Activated naive CD8-positive, alpha-beta T cell treated with anti-CD3 and anti-CD28 coated beads, Interleukin-2, amount 10 ng/mL, durations not matched to agents 7 days and 5 days (primary cell): ENCODE measurements around the gene CSNK2A1. TPM values are rescaled to one million over a fixed set of nuclear protein-coding genes. Genes with fewer than 3 reads are reported as not detected.
"Not testable (repeated sequence)": the region's sequence is repeated elsewhere in the genome, so short reads cannot be mapped to it uniquely, and the experiment has no call there.

Experiments
- ATAC-seq: fragments of 150-1000 bp; cut with Tn5 transposase; one replicate; pipeline ENCODE4 v1.10.0; 2021; ENCODE audit warnings: low read depth, moderate library complexity
- POLR2A ChIA-PET: fragments of 350-600 bp; sonication (Branson Sonifier 250); formaldehyde crosslinking; loops from one replicate; lab custom pipeline; 2021; ENCODE audit warnings: antibody characterized with exemption; lab: Charles Lee
- DNase-seq: peaks from one replicate; pipeline ENCODE4 v3.0.0; 2021
- H3K27ac Mint-ChIP-seq: one replicate; pipeline ENCODE4 v1.8.0; 2022; ENCODE audit warnings: mild to moderate bottlenecking, mixed read lengths
- H3K27me3 Mint-ChIP-seq: one replicate; pipeline ENCODE4 v1.8.0; 2022; ENCODE audit warnings: mild to moderate bottlenecking, moderate library complexity, mixed read lengths
- H3K36me3 Mint-ChIP-seq: one replicate; pipeline ENCODE4 v1.8.0; 2021; ENCODE audit warnings: mild to moderate bottlenecking, mixed read lengths
- H3K4me1 Mint-ChIP-seq: one replicate; pipeline ENCODE4 v1.8.0; 2021; ENCODE audit warnings: mixed read lengths
- H3K4me3 Mint-ChIP-seq: one replicate; pipeline ENCODE4 v1.8.0; 2022; ENCODE audit warnings: mild to moderate bottlenecking, moderate library complexity, mixed read lengths
- H3K9me3 Mint-ChIP-seq: one replicate; pipeline ENCODE4 v1.8.0; 2021; ENCODE audit warnings: mixed read lengths
- total RNA-seq, 2 experiments: library from RNA; stranded (reverse); gene quantifications; one replicate each; pipeline ENCODE4 v1.2.3, GENCODE V29; 2021

Gene CSNK2A1
- total RNA-seq, 2 experiments from 2014 or later = 113 to 114 TPM

DNA sequence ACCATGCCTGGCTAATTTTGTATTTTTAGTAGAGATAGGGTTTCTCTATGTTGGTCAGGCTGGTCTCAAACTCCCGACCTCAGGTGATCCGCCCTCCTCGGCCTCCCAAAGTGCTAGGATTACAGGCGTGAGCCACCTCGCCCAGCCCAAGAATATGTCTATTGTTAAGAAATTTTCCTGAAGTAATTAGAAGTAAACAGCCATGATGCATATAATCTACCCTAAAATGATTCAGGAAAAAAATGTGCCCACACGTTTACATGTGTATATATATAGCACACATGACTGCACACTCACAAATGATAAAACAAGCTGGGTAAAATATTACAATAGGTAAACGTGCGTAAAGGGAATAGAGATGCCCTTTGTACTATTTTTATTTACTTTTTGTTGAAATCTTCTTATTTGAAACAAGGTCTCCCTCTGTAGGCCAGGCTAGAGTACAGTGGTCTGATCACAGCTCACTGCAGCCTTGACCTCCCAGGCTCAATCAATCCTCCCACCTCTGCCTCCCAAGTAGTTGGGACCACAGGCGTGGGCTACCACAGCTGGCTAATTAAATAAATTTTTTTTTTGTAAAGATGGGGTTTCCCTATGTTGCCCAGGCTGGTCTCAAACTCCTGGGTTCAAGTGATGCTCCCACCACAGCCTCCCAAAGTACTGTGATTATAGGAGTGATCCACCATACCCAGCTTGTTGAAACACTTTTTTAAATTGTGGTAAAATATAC, 33.1 kb downstream of the CSNK2A1 start:
- ATAC-seq, H3K4me3 Mint-ChIP-seq, H3K27ac Mint-ChIP-seq, DNase-seq, H3K27me3 Mint-ChIP-seq, H3K9me3 Mint-ChIP-seq, POLR2A ChIA-PET: not testable (repeated sequence)
- peaks cover 25% of the 10 kb centered on the region for H3K4me1 Mint-ChIP-seq
- H3K36me3 Mint-ChIP-seq = peaks cover 29% of the 10 kb centered on the region

DNA sequence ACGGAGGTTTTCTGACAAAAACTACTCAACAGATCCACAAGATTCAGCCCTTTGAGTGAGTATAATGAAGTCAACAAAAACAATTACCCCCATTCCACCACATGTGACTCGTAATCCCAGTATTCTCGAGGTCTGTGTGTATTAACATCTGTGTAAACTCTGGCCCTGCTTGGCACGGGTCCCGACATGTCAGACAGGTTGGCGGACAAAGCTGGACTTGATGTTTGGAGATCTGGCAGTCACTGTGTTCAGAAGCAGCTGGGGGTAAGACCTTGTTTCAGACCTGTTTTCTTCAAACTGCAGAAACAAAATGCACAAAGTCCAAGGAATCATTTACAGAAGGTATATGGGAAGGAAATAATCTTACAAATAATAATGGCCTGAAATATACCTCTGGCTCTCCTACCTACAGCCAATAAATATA, 35.2 kb downstream of the CSNK2A1 start:
- POLR2A ChIA-PET = interaction anchor here (1.1 kb wide), 1 partner anchor 36 kb away, joined by 3 read pairs; the partner anchor contains the start of gene CSNK2A1
- Mint-ChIP-seq H3K36me3 (peaks cover 16% of the 10 kb centered on the region), H3K4me1 (peaks cover 17% of the 10 kb centered on the region)
- DNase-seq, H3K27me3 Mint-ChIP-seq, H3K9me3 Mint-ChIP-seq, ATAC-seq, H3K27ac Mint-ChIP-seq, H3K4me3 Mint-ChIP-seq: not testable (repeated sequence)

DNA sequence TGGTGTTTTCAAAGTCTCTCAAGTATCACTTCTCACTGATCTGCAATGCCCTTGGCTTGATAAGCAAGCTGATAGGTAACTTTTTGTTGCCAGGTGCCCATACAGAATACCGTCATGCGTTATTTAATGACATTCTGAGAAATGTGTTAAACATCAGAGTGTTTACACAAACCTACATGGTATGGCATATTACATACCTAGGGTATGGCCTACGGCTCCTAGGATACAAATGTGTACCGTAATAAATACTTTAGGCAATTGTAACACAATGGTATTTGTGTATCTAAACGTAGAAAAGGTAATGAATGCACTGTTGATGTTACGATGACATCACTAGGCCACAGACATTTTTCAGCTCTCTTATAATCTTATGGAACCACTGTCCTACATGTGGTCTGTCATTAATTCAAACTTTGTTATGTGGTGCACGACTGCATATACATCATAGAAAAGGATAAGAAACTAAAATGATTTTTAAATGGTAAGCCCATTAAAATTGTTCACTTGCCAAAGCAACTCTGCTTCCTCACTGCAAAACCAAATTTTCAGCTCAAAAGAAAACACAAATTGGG, 35.7 kb downstream of the CSNK2A1 start:
- peaks cover 17% of the 10 kb centered on the region for H3K4me1 Mint-ChIP-seq
- POLR2A ChIA-PET = interaction anchor here (1.1 kb wide), 1 partner anchor 36 kb away, joined by 3 read pairs; the partner anchor contains the start of gene CSNK2A1

DNA sequence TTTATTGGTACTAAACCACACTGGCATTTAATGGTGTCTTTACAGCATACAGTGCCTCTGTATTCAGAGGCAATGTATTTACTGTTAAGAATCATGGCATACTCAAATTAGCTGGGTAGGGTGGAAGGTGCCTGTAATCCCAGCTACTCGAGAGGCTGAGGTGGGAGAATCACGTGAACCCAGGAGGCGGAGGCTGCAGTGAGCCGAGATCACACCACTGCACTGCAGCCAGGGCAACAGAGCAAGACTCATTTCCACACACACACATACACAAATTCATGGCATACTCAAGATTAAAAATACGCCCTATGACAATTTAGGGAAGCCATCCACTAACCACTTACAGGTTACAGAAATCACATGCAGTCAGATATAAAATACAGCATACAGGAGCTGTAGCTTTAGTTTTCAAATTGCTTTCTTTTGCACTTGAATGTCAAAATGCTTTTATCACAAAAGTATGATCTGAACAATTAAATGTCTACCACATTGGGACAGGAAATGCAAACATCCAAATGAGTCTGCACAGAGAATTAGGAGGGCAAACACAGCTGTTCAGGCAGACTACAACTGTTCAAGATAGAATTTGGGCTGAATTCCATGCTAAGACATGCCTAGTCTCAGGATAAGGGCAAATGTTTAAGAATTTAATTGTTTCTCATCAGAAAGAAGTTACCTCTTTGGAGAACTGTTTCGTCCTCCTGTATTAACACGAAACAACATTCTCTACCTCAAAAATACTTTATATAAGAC, 36.4 kb downstream of the CSNK2A1 start:
- ATAC-seq = no peak
- peaks cover 17% of the 10 kb centered on the region for H3K4me1 Mint-ChIP-seq
- POLR2A ChIA-PET = no interaction called here
- H3K4me3 Mint-ChIP-seq = no peak overlapping the region
- H3K27me3 Mint-ChIP-seq = no peaks in the 10 kb centered on the region
- H3K27ac Mint-ChIP-seq = peak overlapping the region; percentile 24
- peaks cover 24% of the 10 kb centered on the region for H3K36me3 Mint-ChIP-seq
- no peaks in the 10 kb centered on the region for H3K9me3 Mint-ChIP-seq
- DNase-seq = no peak

More for the DNA sequence above, 35.7 kb downstream of the CSNK2A1 start:
- DNase-seq (no peak), ATAC-seq (no peak)
- Mint-ChIP-seq H3K36me3 (peaks cover 19% of the 10 kb centered on the region), H3K4me3 (no peak overlapping the region), H3K9me3 (no peaks in the 10 kb centered on the region), H3K27ac (no peak overlapping the region), H3K27me3 (no peaks in the 10 kb centered on the region)

DNA sequence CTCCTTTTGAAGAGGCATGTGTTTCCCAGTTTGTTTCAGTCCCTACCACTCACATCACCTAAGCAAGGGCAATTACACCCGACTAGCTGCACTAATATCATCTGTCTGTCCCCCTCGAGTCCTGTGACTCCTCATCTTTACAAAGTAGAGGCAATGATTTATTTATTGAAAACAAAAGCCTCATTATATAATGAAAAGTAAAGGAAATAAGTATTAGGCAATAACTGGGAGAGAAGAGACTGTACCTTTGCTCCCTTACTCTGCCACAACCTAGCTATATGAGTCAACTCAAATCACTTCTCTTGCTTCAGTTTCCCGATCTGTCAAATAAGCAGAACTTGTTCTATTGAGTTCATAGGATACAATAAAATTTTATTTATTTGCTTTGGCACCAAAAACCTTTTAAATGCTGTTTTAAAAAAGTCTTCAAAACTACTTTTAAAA, 38.9 kb downstream of the CSNK2A1 start:
- no peak overlapping the region for H3K27ac Mint-ChIP-seq
- no peak for DNase-seq
- no peaks in the 10 kb centered on the region for H3K9me3 Mint-ChIP-seq
- H3K27me3 Mint-ChIP-seq = no peaks in the 10 kb centered on the region
- ATAC-seq = no peak
- peaks cover 2% of the 10 kb centered on the region for H3K4me1 Mint-ChIP-seq
- no peak overlapping the region for H3K4me3 Mint-ChIP-seq
- H3K36me3 Mint-ChIP-seq = peaks cover 19% of the 10 kb centered on the region
- POLR2A ChIA-PET = no interaction called here

DNA sequence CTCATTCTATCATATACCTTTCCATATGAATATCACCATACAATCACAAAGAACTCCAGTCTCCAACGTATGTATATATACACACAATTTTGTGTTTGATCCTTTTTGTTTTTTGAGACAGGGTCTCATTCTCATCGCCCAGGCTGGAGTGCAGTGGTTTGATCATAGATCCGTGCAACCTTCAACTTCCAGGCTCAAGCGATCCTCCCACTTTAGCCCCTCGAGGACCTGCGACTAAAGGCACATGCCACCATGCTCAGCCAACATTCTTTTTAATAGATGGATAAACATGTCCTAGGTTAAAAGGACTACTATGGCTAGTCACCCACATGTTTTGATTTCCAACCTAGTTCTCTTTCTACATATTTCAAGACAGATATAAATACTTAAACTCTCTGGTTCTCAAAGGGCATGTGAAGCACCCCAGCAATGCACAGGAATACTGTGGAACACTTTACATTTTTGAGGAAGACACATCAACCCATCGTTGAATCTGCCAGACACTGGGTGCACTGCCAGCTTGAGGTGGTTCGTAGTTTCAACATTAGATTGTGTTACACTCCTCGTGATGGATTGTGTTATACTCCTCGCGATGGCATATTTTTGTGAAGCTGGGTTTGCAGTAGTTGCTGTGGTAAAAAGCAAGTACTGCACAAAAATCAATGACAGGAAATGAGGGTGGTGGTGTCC, 40.4 kb downstream of the CSNK2A1 start:
- H3K4me3 Mint-ChIP-seq = no peak overlapping the region

DNA sequence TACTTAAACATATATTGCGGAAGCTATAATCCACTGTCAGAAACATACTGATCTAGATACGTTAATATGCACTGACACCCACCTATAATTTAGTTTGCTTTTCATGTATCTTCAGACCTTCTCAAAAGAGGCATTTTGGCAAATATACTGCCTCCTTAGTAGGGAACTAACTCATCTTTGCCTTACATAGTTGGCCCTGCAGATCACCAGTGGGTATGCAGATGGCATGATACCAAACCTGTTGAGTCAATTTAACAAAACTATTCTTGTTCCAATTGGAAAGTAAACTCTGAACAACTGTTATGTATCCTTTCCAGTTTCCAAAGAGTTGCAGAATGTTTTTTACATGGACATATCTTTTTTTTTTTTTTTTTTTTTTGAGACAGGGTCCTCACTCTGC, 45.6 kb downstream of the CSNK2A1 start:
- POLR2A ChIA-PET = no interaction called here
- Mint-ChIP-seq H3K4me1 (no peaks in the 10 kb centered on the region), H3K36me3 (peaks cover 13% of the 10 kb centered on the region), H3K27me3 (no peaks in the 10 kb centered on the region), H3K4me3 (no peak overlapping the region), H3K9me3 (no peaks in the 10 kb centered on the region), H3K27ac (no peak overlapping the region)
- no peak for DNase-seq
- no peak for ATAC-seq

More for the DNA sequence above, 40.4 kb downstream of the CSNK2A1 start:
- no peak for ATAC-seq
- H3K27ac Mint-ChIP-seq = no peak overlapping the region
- no peaks in the 10 kb centered on the region for H3K27me3 Mint-ChIP-seq
- POLR2A ChIA-PET = no interaction called here
- peaks cover 19% of the 10 kb centered on the region for H3K36me3 Mint-ChIP-seq
- no peaks in the 10 kb centered on the region for H3K4me1 Mint-ChIP-seq
- DNase-seq = no peak
- no peaks in the 10 kb centered on the region for H3K9me3 Mint-ChIP-seq

DNA sequence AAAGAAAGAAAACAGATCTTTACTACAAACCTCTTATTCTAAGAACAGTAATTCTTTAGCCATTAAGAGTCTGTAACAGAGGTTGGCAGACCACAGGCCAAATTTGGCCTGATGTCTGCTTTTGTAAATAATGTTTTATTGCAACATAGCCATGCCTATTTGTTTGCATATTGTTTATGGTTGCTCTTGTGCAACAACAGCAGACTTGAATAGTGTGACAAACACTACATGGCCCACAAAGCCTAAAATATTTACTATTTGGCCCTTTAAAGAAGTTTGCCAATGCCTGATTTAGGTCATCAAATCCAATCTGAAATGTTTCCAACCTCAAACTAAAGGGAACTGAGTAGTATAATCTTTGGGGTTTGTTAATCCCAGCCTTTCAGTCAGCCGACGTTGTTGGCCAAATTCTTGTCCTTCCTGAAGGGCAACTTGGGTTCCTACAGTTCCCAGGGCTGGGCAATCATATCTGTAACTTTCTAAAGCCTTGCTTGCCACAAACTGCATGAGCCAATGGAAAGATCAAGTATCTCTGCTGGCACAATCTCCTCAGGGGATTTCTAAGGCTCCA, 47.4 kb downstream of the CSNK2A1 start:
- H3K36me3 Mint-ChIP-seq = peaks cover 7% of the 10 kb centered on the region
- H3K4me3 Mint-ChIP-seq = no peak overlapping the region
- POLR2A ChIA-PET = no interaction called here
- H3K27ac Mint-ChIP-seq = no peak overlapping the region
- H3K4me1 Mint-ChIP-seq = no peaks in the 10 kb centered on the region
- no peaks in the 10 kb centered on the region for H3K9me3 Mint-ChIP-seq
- H3K27me3 Mint-ChIP-seq = no peaks in the 10 kb centered on the region
- no peak for ATAC-seq
- DNase-seq = no peak

DNA sequence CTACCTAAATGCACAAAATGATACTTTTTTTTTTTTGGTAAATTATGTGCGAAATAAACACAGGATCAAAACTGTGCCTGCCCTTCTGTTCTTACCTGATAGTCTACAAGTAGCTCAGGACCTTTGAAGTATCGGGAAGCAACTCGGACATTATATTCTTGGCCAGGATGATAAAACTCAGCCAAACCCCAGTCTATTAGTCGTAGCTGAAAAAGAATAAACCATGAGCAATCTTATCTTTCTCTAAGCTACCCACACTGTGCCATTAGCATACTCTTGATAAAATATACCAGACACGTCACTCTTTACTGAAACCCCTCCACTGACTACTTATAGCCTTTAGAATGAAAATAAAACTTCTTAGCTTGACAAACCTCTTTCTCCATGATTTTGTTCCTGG, 51.4 kb downstream of the CSNK2A1 start:
- ATAC-seq (no peak), DNase-seq (no peak)
- Mint-ChIP-seq H3K9me3 (no peaks in the 10 kb centered on the region), H3K4me3 (no peak overlapping the region), H3K4me1 (no peaks in the 10 kb centered on the region), H3K36me3 (peaks cover 14% of the 10 kb centered on the region), H3K27ac (no peak overlapping the region), H3K27me3 (no peaks in the 10 kb centered on the region)
- POLR2A ChIA-PET = no interaction called here

DNA sequence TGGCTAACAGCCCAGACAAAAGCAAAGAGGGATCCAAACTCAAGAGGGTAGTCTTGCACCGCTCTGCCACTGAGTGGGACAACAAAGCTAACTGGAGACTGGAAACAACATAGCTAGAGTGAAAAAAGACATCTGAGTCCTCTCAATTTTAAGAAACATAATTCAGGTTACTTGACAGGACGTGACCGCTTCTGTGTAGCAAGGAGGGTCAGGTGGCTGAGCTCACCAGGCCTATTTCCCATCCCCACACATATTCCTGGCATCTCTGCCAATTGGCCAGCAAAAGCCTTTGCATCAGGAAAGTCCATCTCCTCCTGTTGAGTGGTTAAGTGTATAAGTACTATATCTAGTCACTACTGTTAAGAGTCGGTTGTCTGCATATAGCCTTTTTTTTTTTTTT, 55.9 kb downstream of the CSNK2A1 start:
- H3K36me3 Mint-ChIP-seq = peaks cover 23% of the 10 kb centered on the region
- POLR2A ChIA-PET = no interaction called here
- H3K27ac Mint-ChIP-seq = no peak overlapping the region
- ATAC-seq (no peak), DNase-seq (no peak)
- no peaks in the 10 kb centered on the region for H3K27me3 Mint-ChIP-seq
- no peak overlapping the region for H3K4me3 Mint-ChIP-seq
- no peaks in the 10 kb centered on the region for H3K9me3 Mint-ChIP-seq
- no peaks in the 10 kb centered on the region for H3K4me1 Mint-ChIP-seq

DNA sequence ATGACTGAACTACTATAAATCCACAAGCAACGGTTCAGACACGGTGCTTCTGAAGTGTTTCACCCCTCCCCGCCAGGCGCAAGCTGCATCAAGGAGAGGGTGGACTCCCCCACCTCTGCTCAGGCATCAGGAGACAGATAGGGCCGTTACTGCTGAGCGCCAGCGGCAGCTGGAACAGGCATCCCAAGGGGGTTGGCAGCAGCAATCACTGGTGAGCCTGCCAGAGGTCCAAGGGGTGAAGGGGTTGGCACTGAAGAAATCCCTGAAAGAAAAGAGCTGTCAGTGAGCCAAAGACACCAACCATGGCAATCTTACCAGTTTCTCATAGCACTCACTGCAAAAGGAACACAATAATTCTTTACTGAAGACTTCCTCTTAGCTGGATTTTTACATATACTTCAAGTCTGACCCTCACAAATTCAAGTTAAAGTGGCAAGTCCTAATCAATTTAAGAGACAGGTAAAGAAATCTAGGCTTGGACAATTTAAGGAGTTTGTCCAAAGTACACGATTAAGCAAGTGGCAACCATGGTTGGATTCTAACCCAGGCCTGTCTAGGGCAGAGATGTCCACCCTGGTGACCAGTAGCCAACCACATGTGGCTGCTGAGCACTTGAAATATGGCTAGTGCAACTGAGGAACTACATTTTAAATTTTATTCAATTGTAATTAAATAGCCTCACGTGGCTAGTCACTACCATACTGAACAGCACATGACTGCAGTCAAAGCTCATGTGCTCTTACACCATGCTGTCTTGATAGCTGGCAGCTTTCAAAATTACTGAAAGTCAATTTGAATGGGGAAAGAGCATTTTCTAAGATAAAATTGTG, 59.6 kb downstream of the CSNK2A1 start:
- ATAC-seq = no peak
- Mint-ChIP-seq H3K4me1 (peaks cover 21% of the 10 kb centered on the region), H3K36me3 (peaks cover 27% of the 10 kb centered on the region), H3K27me3 (no peaks in the 10 kb centered on the region), H3K27ac (no peak overlapping the region), H3K4me3 (no peak overlapping the region), H3K9me3 (no peaks in the 10 kb centered on the region)
- no peak for DNase-seq
- POLR2A ChIA-PET = interaction anchor here (0.7 kb wide), 1 partner anchor 983 kb away, joined by 3 read pairs; no protein-coding TSS in a partner anchor

DNA sequence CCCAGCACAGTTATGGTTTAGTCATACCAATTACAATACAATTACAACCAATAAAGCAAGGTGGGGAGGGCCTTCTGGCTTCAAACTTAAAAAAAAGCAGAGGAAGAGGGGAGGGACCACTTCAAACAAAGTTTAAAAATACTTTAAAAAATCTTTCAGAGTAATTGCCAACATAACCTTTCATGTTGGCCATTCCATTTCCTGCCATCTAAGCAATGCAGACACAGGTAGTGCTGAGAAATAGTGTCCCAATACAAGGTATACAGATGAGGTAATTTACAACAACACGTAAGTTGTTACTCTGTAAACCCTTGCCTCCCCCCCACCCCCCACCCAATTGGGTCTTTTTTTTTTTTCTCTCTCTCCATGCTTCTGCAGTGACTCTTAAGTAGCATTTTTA, 62.4 kb downstream of the CSNK2A1 start:
- POLR2A ChIA-PET = no interaction called here
- Mint-ChIP-seq H3K9me3 (no peaks in the 10 kb centered on the region), H3K27me3 (no peaks in the 10 kb centered on the region), H3K4me1 (peaks cover 26% of the 10 kb centered on the region), H3K36me3 (peaks cover 21% of the 10 kb centered on the region), H3K4me3 (peak overlapping the region; percentile 24), H3K27ac (peak overlapping the region; percentile 75)
- DNase-seq (no peak), ATAC-seq (peak; percentile 90)
